SH-SY5Y (cell line): ENCODE data around the gene RNF175.

Experiments used
- GATA2 ChIP-seq: IDR thresholded peaks from 2 replicates; pipeline ENCODE4 v1.6.1; 2011; ENCODE audit warnings: mild to moderate bottlenecking, low read depth, low read length
- GATA3 ChIP-seq: IDR thresholded peaks from 2 replicates; pipeline ENCODE4 v1.6.1; 2011; ENCODE audit warnings: low read depth, mild to moderate bottlenecking, low read length, moderate library complexity

The RNF175 gene

GRCh38 chr4:153747406-153747955 is 12.3 kb downstream of the RNF175 start:
- no peak for TF ChIP-seq GATA3
- TF ChIP-seq GATA2: no peak

DNA sequence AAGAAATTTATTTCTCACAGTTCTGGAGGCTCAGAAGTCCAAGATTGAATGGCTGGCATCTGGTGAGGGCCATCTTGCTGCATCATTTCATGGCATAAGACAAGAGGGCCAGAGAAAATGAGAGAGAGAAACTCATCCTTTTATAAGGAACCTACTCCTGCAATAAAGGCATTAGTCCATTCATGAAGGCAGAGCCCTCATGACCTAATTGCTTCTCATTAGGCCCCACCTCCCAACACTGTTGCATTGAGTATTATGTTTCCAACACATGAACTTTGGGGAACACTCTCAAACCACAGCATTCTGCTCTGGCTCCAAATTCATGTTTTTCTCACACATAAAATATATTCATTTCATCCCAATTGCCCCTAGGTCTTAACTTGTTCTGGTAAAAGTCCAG is 14.2 kb downstream of the RNF175 start:
- TF ChIP-seq GATA3 (no peak), GATA2 (no peak)

- TF ChIP-seq GATA3: no peak
Measured at GRCh38 chr4:153741541-153741940, 18.3 kb downstream of the RNF175 start.

- no peak for TF ChIP-seq GATA2
- no peak for TF ChIP-seq GATA3
Measured at GRCh38 chr4:153735906-153736461, 23.8 kb downstream of the RNF175 start.

- TF ChIP-seq GATA2: no peak
- TF ChIP-seq GATA3: no peak
Measured at GRCh38 chr4:153733751-153734448, 25.9 kb downstream of the RNF175 start.

GRCh38 chr4:153731239-153731638 is 28.6 kb downstream of the RNF175 start:
- TF ChIP-seq GATA2 (peak; percentile 55), GATA3 (no peak)

DNA sequence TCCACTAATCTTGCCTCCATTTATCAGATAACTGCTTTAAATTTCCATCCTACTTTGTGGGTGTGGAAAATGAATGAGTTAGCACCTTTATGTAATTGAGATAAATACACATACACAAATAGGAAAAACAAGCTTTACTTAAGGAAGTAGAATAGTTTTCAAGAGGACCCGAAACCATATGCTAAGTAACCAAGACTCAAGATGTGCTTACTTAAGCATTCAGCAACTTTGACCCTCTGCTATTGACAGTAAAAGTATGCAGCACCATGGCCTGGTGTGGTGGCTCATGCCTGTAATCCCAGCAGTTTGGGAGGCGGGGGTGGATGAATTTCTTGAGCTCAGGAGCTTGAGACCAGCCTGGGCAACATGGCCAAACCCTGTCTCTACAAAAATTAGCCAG is 29.9 kb downstream of the RNF175 start:
- TF ChIP-seq GATA2 (no peak), GATA3 (no peak)

GRCh38 chr4:153728660-153729059 is 31.2 kb downstream of the RNF175 start:
- TF ChIP-seq GATA3 (no peak), GATA2 (no peak)

GRCh38 chr4:153728151-153728550 is 31.7 kb downstream of the RNF175 start:
- TF ChIP-seq GATA2: no peak

DNA sequence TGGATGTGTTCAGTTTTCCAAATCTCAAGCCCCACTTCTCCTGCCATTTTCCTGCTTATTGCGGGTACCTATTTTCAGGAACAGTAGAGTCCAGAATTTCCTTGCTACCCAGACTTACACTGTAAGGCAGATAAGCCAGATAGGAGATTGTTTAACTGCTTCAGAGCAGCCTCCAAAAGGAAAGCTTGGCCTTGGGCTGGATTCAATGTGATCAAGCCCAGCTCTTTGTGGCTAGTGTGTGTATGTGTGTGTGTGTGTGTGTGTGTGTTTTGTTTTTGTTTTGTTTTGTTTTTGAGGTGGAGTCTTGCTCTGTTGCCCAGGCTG is 34.0 kb downstream of the RNF175 start:
- TF ChIP-seq GATA3: no peak
- no peak for TF ChIP-seq GATA2

GRCh38 chr4:153725136-153725830 is 34.5 kb downstream of the RNF175 start:
- TF ChIP-seq GATA2: no peak
- TF ChIP-seq GATA3: no peak

DNA sequence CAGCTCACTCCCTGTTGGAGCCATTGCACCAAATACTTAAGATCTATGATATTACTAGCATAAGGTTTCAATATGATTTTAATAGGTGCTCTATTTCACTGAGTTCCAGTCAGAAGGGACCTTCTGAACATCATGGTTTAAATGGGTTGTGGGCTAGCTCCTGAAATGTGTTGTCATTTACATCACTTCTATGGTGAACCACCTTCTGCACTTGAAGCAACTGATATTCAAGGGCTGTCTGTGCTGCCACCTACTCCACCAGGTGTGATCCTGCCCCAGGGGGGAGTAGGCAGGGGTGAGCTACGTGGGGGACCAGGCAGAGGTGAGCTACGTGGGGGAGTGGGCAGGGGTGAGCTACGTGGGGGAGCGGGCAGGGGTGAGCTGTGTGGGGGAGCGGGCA is 35.2 kb downstream of the RNF175 start:
- TF ChIP-seq GATA3 (no peak), GATA2 (no peak)

- TF ChIP-seq GATA3: no peak
- TF ChIP-seq GATA2: no peak
Measured at GRCh38 chr4:153722036-153722435, 37.8 kb downstream of the RNF175 start.

DNA sequence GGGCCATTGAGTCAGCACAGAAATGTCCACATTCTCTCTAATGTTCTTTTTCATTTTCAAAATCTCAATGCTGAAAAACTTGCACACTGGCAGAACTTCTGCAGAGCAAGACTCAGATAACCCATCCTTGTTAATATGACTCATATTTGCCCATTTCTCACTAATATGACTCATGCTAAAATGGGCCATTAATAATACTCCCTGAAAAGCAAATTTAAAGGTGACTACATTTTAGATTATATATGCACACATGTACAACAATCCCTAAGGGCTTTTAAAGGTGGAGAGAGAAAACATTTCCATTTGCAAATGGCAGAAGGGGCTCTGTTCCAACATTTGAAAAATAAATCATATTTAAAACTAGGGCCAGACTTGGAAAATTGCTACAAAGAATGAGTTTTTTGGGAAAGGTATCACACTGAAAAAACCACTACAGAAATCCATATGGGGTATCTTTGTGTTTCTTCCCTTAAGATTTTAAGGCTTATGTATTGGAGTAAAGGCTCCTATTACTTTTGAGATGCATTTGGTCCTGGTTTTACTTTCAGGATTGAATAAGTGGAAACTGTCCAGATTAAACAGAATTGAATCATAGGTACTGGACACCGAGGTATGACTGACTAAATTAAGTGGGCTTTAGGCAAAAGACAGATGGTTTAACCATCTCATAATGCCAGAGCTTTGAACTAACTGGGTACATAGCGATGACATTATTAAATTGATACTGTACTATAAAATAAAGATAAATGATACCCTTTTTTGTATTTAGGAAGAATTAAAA is 45.8 kb downstream of the RNF175 start:
- TF ChIP-seq GATA2 (no peak), GATA3 (no peak)
